GM12801 (cell line): ENCODE measurements around the gene GAS7.

Experiments used
- TF ChIP-seq, protein P1 (sequence below): IDR thresholded peaks from one replicate; pipeline ENCODE4 v1.5.1; 2011; ENCODE audit warnings: control low read depth; ENCODE audit not compliant: insufficient read length; ENCODE audit errors: extremely low read depth

The GAS7 gene

DNA sequence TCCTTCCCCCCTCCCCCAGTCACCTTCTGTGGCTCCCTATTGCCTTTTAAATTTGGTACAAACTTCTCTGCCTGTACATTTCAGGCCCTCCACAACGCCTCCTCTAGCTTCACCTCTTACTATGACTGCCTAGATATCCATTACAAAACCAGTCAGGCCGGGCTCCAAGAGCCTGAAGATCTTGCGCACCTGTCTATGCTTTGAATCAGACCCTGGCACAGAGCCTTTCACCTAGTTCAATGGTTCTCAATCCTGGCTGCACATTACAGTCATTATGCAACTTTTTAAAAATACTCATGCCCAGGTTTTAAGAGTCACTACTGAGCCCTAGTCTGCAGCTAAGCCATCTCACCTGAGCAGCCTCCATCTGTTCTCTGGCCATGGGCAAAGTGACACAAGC is 1.6 kb upstream of the GAS7 start:
- TF ChIP-seq, protein P1, sequence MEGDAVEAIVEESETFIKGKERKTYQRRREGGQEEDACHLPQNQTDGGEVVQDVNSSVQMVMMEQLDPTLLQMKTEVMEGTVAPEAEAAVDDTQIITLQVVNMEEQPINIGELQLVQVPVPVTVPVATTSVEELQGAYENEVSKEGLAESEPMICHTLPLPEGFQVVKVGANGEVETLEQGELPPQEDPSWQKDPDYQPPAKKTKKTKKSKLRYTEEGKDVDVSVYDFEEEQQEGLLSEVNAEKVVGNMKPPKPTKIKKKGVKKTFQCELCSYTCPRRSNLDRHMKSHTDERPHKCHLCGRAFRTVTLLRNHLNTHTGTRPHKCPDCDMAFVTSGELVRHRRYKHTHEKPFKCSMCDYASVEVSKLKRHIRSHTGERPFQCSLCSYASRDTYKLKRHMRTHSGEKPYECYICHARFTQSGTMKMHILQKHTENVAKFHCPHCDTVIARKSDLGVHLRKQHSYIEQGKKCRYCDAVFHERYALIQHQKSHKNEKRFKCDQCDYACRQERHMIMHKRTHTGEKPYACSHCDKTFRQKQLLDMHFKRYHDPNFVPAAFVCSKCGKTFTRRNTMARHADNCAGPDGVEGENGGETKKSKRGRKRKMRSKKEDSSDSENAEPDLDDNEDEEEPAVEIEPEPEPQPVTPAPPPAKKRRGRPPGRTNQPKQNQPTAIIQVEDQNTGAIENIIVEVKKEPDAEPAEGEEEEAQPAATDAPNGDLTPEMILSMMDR: no peak

DNA sequence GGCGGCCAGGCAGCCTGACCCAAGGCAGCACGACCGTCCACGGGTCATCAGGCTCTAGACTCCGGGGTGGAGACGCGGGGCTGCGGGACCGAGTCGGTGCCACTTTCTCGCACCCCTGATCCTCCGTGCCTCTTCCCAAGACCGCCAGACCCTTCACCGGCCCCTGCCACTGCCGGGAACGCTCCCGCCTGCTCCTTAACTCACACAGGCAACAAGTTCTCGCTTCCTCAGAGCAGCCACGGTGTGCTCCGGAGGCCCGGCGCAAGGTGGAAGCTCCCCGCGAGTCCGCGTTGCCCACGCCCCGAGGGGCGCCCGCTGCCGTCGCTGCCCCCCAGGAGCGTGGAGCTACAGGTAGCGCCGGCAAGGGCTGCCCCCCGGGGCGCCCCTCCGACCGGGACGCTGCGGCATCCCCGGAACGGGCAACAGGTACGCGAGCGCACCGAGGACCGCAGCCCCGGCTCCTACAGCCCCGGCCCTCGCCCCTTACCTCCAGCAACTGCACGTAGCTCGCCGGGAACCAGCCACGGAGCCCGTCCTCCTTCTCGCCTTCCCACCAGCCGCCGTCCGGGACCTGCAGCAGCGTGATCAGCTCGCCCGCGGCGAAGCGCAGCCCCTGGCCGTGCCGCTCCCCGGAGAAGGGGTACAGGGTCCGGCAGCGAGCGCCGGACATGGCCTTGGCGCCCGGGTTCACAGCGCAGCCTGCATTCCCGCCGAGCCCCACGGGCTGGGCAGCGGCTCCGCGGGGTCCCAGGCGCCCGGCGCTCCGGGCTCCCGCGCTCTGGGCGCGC is 491 bp downstream of the GAS7 start:
- TF ChIP-seq, protein P1: no peak

DNA sequence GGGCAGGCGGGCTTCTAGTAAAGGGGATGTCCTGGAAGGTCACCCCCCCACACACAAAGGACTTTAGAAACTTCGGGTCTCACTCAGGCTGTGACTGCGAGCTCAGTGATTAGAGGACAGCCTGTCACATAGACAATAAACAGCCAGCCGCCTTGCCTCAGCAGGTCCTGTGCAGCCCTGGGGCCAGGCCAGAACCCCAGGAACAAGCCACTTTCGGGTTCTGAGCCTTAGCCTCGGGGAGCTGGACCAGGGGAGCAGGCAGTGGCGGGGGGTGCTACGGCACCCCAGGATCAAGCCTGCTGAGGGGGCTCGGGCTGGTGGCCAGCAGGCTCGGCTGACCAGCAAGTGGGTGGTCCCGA is 1.1 kb downstream of the GAS7 start:
- TF ChIP-seq, protein P1: no peak

DNA sequence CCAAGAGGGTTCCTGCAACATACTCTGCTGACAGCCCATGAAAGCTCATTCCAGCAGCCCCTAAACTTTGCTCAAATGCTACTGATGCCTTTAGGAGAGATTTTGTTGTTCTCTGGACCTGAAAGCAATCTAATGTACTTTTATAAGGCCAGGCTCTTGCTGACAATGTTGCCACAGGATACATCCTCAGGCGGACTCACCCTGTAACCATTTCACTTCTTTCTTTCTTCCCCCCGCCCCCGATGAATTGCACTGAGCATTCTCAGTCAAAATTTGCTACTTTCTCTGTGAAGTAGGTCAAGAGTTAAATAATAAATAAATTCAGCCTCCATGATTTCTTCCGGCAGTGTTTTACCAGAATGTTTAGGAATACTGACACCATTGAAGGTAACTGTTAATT is 1.5 kb downstream of the GAS7 start:
- TF ChIP-seq, protein P1: no peak

DNA sequence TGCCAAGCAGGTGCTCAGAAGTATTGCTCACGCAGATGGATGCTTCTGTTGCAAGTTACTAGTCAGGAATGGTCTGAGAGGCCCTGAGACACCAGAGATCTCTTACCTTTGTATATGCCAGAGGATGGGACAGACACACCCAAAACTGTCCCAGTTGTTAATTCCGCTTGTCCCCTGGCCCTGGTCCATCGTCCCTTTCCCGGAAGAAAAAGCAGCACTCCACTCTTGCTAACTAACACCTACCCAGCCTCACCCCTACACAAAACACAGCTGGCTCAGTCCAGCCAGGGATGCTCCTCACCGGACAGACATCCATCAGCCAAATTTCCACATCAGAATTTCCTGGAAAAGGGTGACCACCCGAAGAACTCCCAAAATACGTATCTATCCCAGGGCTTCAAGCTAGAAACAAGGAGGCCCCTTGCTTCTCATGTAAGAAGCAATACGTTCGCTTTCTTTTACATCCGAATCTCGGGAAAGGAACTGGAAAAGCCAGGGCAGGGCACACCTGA is 2.0 kb downstream of the GAS7 start:
- TF ChIP-seq, protein P1: no peak

DNA sequence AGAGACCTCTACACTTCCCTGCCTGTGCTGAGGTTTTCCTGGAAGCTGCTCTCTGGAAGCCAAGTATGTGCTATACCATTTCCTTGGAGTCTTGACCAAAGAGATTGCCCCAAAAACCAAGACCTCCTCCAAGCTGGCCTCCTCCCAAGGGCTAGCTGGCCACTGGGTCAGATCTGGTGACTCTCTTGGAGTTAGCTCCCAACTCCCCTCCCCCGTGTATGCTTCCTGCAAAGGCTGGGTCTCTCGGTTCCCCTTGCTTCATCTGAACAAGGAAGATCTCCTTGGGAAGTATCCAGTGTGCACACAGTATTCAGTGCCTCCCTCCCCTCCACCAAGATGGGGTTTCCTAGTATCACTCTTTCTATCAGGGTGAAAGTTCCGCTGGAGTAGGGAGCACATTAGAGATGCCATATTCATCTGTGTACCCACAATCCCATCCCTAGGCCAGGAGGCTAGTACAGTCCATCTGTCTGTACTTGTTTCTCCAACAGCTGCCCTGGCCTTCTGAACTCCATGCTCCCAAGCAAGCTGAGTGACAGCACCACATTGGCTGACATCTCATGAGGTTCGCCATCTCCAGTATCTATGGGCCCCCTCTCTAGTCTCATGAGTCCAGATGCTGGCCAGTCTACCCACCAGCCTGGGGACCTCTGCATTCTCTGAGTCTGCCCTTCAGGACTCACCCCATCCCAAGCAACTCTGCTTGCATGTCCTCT is 3.2 kb downstream of the GAS7 start:
- TF ChIP-seq, protein P1: no peak

DNA sequence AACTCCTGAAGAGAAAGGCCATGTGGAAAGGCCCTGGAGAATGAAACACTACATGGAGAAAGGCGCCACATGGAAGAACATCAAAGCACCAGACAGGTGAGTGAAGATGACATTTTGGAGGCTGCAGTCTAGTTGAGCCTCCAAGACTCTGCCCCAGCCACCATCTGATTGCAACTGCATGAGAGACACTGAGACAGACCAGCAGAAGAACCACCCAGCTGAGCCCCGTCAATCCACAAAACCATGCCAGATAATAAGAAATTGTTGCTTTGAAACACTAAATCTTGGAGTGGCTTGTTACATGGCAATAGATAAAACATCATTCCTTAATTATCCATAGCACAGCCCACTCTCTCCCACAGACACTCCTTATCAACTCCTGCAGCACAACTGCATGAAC is 4.8 kb downstream of the GAS7 start:
- TF ChIP-seq, protein P1: no peak
